Heart left ventricle (tissue), 16 donors: ENCODE data around the gene DCAF12L1. TPM values are rescaled to one million over a fixed set of nuclear protein-coding genes. Genes with fewer than 3 reads are reported as not detected.

Experiments
- ATAC-seq, 4 donors: fragments of 200-7000 bp; cut with Tn5 transposase; one replicate each; pipeline ENCODE4 v1.9.1; 2020 to 2022; ENCODE audit warnings: moderate library complexity in 4 of 4, mild to moderate bottlenecking in 3 of 4, moderate number of reproducible peaks in 1 of 4
- DNase-seq, 5 donors: peaks; one replicate each; pipeline ENCODE4 v3.0.0-alpha.2; 2020
- H3K27ac ChIP-seq, 12 donors: fragments of 200-600 bp; sonication (generic) in 4 of 12; one replicate each; pipeline versions ENCODE4 v1.5.0 to v1.8.0; 2016 to 2022; ENCODE audit warnings: mild to moderate bottlenecking in 2 of 12
- H3K27me3 ChIP-seq, 9 donors: fragments of 200-600 bp; sonication (generic) in 2 of 9; one replicate each; pipeline versions ENCODE4 v1.5.1 to v1.8.0; 2016 to 2022; ENCODE audit warnings: mild to moderate bottlenecking in 3 of 9
- H3K36me3 ChIP-seq, 9 donors: fragments of 200-600 bp; sonication (generic) in 2 of 9; one replicate each; pipeline versions ENCODE4 v1.5.0 to v1.8.0; 2018 to 2022; ENCODE audit warnings: mild to moderate bottlenecking in 2 of 9
- H3K4me1 ChIP-seq, 12 donors: fragments of 200-600 bp; sonication (generic) in 4 of 12; one replicate each; pipeline versions ENCODE4 v1.5.0 to v1.8.0; 2016 to 2022; ENCODE audit warnings: mild to moderate bottlenecking in 3 of 12
- H3K4me3 ChIP-seq, 12 donors: fragments of 200-600 bp; sonication (generic) in 4 of 12; one replicate each; pipeline versions ENCODE4 v1.5.0 to v1.8.0; 2017 to 2022; ENCODE audit warnings: mild to moderate bottlenecking in 9 of 12, moderate library complexity in 4 of 12
- H3K9me3 ChIP-seq, 12 donors: fragments of 200-600 bp; sonication (generic) in 4 of 12; one replicate each; pipeline versions ENCODE4 v1.5.0 to v1.8.0; 2016 to 2022; ENCODE audit warnings: mild to moderate bottlenecking in 1 of 12
- CTCF ChIP-seq, 12 donors: fragments of 200-600 bp; sonication (generic) in 4 of 12; IDR thresholded peaks; one replicate each; pipeline versions ENCODE4 v1.5.0 to v1.8.0; 2018 to 2022; ENCODE audit warnings: antibody characterized with exemption in 12 of 12, mild to moderate bottlenecking in 5 of 12
- POLR2A ChIP-seq, 2 donors: fragments of 450-650 bp; IDR thresholded peaks; one replicate each; pipeline ENCODE4 v1.6.1; 2017; ENCODE audit warnings: antibody characterized with exemption in 2 of 2, mild to moderate bottlenecking in 2 of 2, moderate library complexity in 2 of 2
- WGBS, 4 donors: extraction: QIAGEN DNeasy Blood & Tissue Kit in 2 of 4; methylation state at CpG; one replicate each; pipeline versions ENCODE4 v1.1.5 to v1.1.7; 2013 to 2018; 5-methylcytosine and 5-hydroxymethylcytosine counted together
- intact Hi-C, 10 donors: fragments of 100-400 bp; cut with DNase I; formaldehyde crosslinking; loops; one replicate each; pipeline versions ENCODE4 v1.11.1 to v1.14.2; 2022
- polyA plus RNA-seq, 2 donors: library from polyadenylated mRNA; stranded (reverse); fragments of 200-250 nt; gene quantifications; one replicate each; pipeline ENCODE4 v1.2.3, GENCODE V29; 2013
- total RNA-seq, 9 donors: library from RNA; depleted of rRNA in 2 of 9; stranded (reverse); fragments of >200 nt in 2 of 9; fragmentation: NEBNext Ultra II Directional in 3 of 9; extraction: Animal tissue kit (Norgen Biotek cat#: 25700) in 3 of 9; gene quantifications; one replicate each; pipeline versions ENCODE4 v1.1.0 to v1.2.4, GENCODE V29; 2016 to 2023
- donor health status: ischemic (EF 13 %, LVEDD 7.1; RV severe dilation, severe dysfunction).
- donor health status: healthy with polysubstance abuse.
- donor health status: DM: no; HTN: yes; CAD: no.
- donor health status: DM: no; HTN: no; CAD: no.
- donor health status: ischemic (EF 25% LVEDD 6.9; RV normal size, moderate dysfunction).
- donor health status: ischemic (EF 25% LVEDD 5.7; RV mildly dilated, moderate dysfunction).
- donor health status: healthy.
- donor health status: DM: yes; HTN: yes; CAD: no.
- donor health status: ischemic (EF 35%, LVEDD 5.7; RV mildly dilated, moderate dysfunction).
- donor health status: nonischemic (EF 11% LVEDD 7.7; RV severe dilation, severe dysfunction).
- donor health status: DM: yes; HTN: yes; CAD: no.
- donor health status: PGD.
- donor health status: ischemic (EF 29% LVEDD 5.4; RV normal size, mild dysfunction).
- donor health status: nonischemic (EF 23%, LVEDD 6.1; RV moderate dilation, normal function).

DCAF12L1 gene
- total and polyA plus RNA-seq, 11 donors = not detected

- ATAC-seq (no peak), DNase-seq (no peak)
- Histone ChIP-seq H3K9me3 (no peaks in the 10 kb centered on the region), H3K4me3 (no peak overlapping the region), H3K4me1 (no peaks in the 10 kb centered on the region), H3K36me3 (no peaks in the 10 kb centered on the region), H3K27ac (no peak overlapping the region), H3K27me3 (peaks cover 0 to 13% (median 0%) of the 10 kb centered on the region in 9 donors)
- 56 to 78% (median 67%) methylated on average over 16 to 43 of the region's 43 CpGs for WGBS, 4 donors
- TF ChIP-seq CTCF (IDR thresholded peaks at IDR 0.05) = no peak
- TF ChIP-seq POLR2A (IDR thresholded peaks at IDR 0.05) = no peak
- intact Hi-C loops = no loop called here
Observed at GRCh38 chrX:126551725-126552312, 795 bp downstream of the DCAF12L1 start.

- H3K27ac ChIP-seq = no peak overlapping the region
- H3K4me3 ChIP-seq = no peak overlapping the region
- WGBS, 4 donors = 82 to 89% (median 87%) methylated on average over 12 to 17 of the region's 17 CpGs
- H3K4me1 ChIP-seq = no peaks in the 10 kb centered on the region
- intact Hi-C loops = no loop called here
- DNase-seq (no peak), ATAC-seq (no peak)
- H3K36me3 ChIP-seq = no peaks in the 10 kb centered on the region
- H3K27me3 ChIP-seq = peaks cover 0 to 13% (median 0%) of the 10 kb centered on the region in 9 donors
- TF ChIP-seq CTCF (IDR thresholded peaks at IDR 0.05) (no peak), POLR2A (IDR thresholded peaks at IDR 0.05) (no peak)
- H3K9me3 ChIP-seq = no peaks in the 10 kb centered on the region
Observed at GRCh38 chrX:126551306-126551705, 1.3 kb downstream of the DCAF12L1 start.

- no peak for TF ChIP-seq CTCF (IDR thresholded peaks at IDR 0.05)
- no peak for TF ChIP-seq POLR2A (IDR thresholded peaks at IDR 0.05)
- no peak for ATAC-seq
- intact Hi-C loops = no loop called here
Observed at GRCh38 chrX:126550816-126551215, 1.8 kb downstream of the DCAF12L1 start.

GRCh38 chrX:126509923-126510322 is 42.7 kb downstream of the DCAF12L1 start:
- no peaks in the 10 kb centered on the region for H3K36me3 ChIP-seq
- 47 to 58% (median 55%) methylated on average over 3 of the region's 3 CpGs for WGBS, 4 donors
- H3K4me3 ChIP-seq = no peak overlapping the region
- intact Hi-C loops = no loop called here
- TF ChIP-seq POLR2A (IDR thresholded peaks at IDR 0.05) (no peak), CTCF (IDR thresholded peaks at IDR 0.05) (no peak)
- no peaks in the 10 kb centered on the region for H3K9me3 ChIP-seq
- DNase-seq (no peak), ATAC-seq (no peak)
- no peaks in the 10 kb centered on the region for H3K4me1 ChIP-seq
- no peak overlapping the region for H3K27ac ChIP-seq
- H3K27me3 ChIP-seq = no peaks in the 10 kb centered on the region

More at GRCh38 chrX:126550816-126551215, 1.8 kb downstream of the DCAF12L1 start:
- Histone ChIP-seq H3K4me1 (no peaks in the 10 kb centered on the region), H3K27me3 (peaks cover 0 to 13% (median 0%) of the 10 kb centered on the region in 9 donors), H3K4me3 (no peak overlapping the region), H3K27ac (no peak overlapping the region), H3K9me3 (no peaks in the 10 kb centered on the region), H3K36me3 (no peaks in the 10 kb centered on the region)
- DNase-seq = no peak
- WGBS, 4 donors = 68 to 80% (median 77%) methylated on average over 6 of the region's 6 CpGs
